WTC11 (cell line): ENCODE results near the gene CCR3. TPM values are rescaled to one million over a fixed set of nuclear protein-coding genes. Genes with fewer than 3 reads are reported as not detected.

ENCODE experiments used
- ATAC-seq: fragments of 200-7000 bp; cut with Tn5 transposase; 2 replicates; pipeline ENCODE4 v1.10.0; 2021; ENCODE audit warnings: mild to moderate bottlenecking, moderate library complexity
- CTCF ChIA-PET: fragments of 300-600 bp; sonication (Branson Sonifier 250); formaldehyde crosslinking; loops from one replicate; lab custom pipeline; 2021; ENCODE audit warnings: antibody characterized with exemption; lab: Charles Lee
- POLR2A ChIA-PET: fragments of 350-600 bp; sonication (Branson Sonifier 250); formaldehyde crosslinking; loops from one replicate; lab custom pipeline; 2021; ENCODE audit warnings: antibody characterized with exemption; lab: Charles Lee
- DNase-seq: peaks from one replicate; pipeline ENCODE4 v3.0.0; 2021; ENCODE audit warnings: low spot score
- H3K27ac Mint-ChIP-seq: 2 replicates; pipeline ENCODE4 v1.8.0; 2021; ENCODE audit warnings: mixed read lengths
- H3K27me3 Mint-ChIP-seq: 2 replicates; pipeline ENCODE4 v1.8.0; 2021; ENCODE audit warnings: low read depth, mild to moderate bottlenecking, moderate library complexity, mixed read lengths
- H3K36me3 Mint-ChIP-seq: 2 replicates; pipeline ENCODE4 v1.8.0; 2021; ENCODE audit warnings: mixed read lengths
- H3K4me1 Mint-ChIP-seq: 2 replicates; pipeline ENCODE4 v1.8.0; 2022; ENCODE audit warnings: mixed read lengths
- H3K4me3 Mint-ChIP-seq: 2 replicates; pipeline ENCODE4 v1.8.0; 2021; ENCODE audit warnings: mild to moderate bottlenecking, moderate library complexity, mixed read lengths
- H3K9me3 Mint-ChIP-seq: 2 replicates; pipeline ENCODE4 v1.8.0; 2021; ENCODE audit warnings: mixed read lengths
- EMX1 ChIP-seq: fragments of 250-450 bp; sonication (Bioruptor Pico); IDR thresholded peaks from 2 replicates; pipeline ENCODE4 v1.8.0; 2021; ENCODE audit warnings: mild to moderate bottlenecking
- ESRRA ChIP-seq: sonication (generic); formaldehyde crosslinking; IDR thresholded peaks from 2 replicates; pipeline ENCODE4 v1.8.1; 2022; ENCODE audit warnings: mild to moderate bottlenecking, missing genetic modification reagents, borderline replicate concordance
- FOXJ3 ChIP-seq: sonication (generic); formaldehyde crosslinking; IDR thresholded peaks from 2 replicates; pipeline ENCODE4 v1.9.0; 2021; ENCODE audit warnings: missing genetic modification reagents, mild to moderate bottlenecking, borderline replicate concordance
- GABPB1 ChIP-seq: sonication (generic); formaldehyde crosslinking; IDR thresholded peaks from 2 replicates; pipeline ENCODE4 v1.8.1; 2023; ENCODE audit warnings: mild to moderate bottlenecking, missing genetic modification reagents
- JAZF1 ChIP-seq: fragments of 250-450 bp; sonication (Bioruptor Pico); IDR thresholded peaks from 2 replicates; pipeline ENCODE4 v1.9.0; 2021; ENCODE audit warnings: moderate library complexity, mild to moderate bottlenecking, inconsistent platforms
- KAT7 ChIP-seq: sonication (generic); formaldehyde crosslinking; IDR thresholded peaks from 2 replicates; pipeline ENCODE4 v1.8.1; 2023; ENCODE audit warnings: missing genetic modification reagents, mild to moderate bottlenecking, borderline replicate concordance
- MXD4 ChIP-seq: fragments of 250-450 bp; sonication (Bioruptor Pico); IDR thresholded peaks from 2 replicates; pipeline ENCODE4 v1.8.0; 2021; ENCODE audit warnings: mild to moderate bottlenecking, moderate library complexity, borderline replicate concordance
- NR1H2 ChIP-seq: sonication (generic); formaldehyde crosslinking; IDR thresholded peaks from 2 replicates; pipeline ENCODE4 v1.9.0; 2021; ENCODE audit warnings: mild to moderate bottlenecking, moderate library complexity, missing genetic modification reagents
- SMAD4 ChIP-seq: sonication (generic); formaldehyde crosslinking; IDR thresholded peaks from 2 replicates; pipeline ENCODE4 v1.8.0; 2022; ENCODE audit warnings: mild to moderate bottlenecking, missing genetic modification reagents
- ZNF219 ChIP-seq: sonication (generic); formaldehyde crosslinking; IDR thresholded peaks from 2 replicates; pipeline ENCODE4 v1.8.0; 2023; ENCODE audit warnings: missing genetic modification reagents, mild to moderate bottlenecking, borderline replicate concordance
- ZNF317 ChIP-seq: sonication (generic); formaldehyde crosslinking; IDR thresholded peaks from 2 replicates; pipeline ENCODE4 v1.8.1; 2023; ENCODE audit warnings: low read depth, mild to moderate bottlenecking, moderate library complexity, missing genetic modification reagents, borderline replicate concordance
- total RNA-seq: library from RNA; stranded (reverse); gene quantifications from 3 replicates; pipeline ENCODE4 v1.2.3, GENCODE V29; 2021
- TF ChIP-seq, protein P1 (sequence below): sonication (generic); formaldehyde crosslinking; IDR thresholded peaks from 2 replicates; pipeline ENCODE4 v1.8.1; 2022; ENCODE audit warnings: missing genetic modification reagents, borderline replicate concordance
- TF ChIP-seq, protein P2 (sequence below): sonication (generic); formaldehyde crosslinking; conservative IDR thresholded peaks from 2 replicates; pipeline ENCODE4 v1.8.1; 2023; ENCODE audit warnings: mild to moderate bottlenecking, low read depth, missing genetic modification reagents, moderate library complexity
- TF ChIP-seq, protein P3 (sequence below): sonication (generic); formaldehyde crosslinking; IDR thresholded peaks from 2 replicates; pipeline ENCODE4 v1.8.0; 2022; ENCODE audit warnings: missing genetic modification reagents
- TF ChIP-seq, protein P4 (sequence below): sonication (generic); formaldehyde crosslinking; IDR thresholded peaks from 2 replicates; pipeline ENCODE4 v1.8.0; 2023; ENCODE audit warnings: missing genetic modification reagents
- TF ChIP-seq, protein P5 (sequence below): sonication (generic); formaldehyde crosslinking; IDR thresholded peaks from 2 replicates; pipeline ENCODE4 v1.8.1; 2023; ENCODE audit warnings: mild to moderate bottlenecking, missing genetic modification reagents
- TF ChIP-seq, protein P6 (sequence below): sonication (generic); formaldehyde crosslinking; IDR thresholded peaks from 2 replicates; pipeline ENCODE4 v1.8.0; 2022; ENCODE audit warnings: mild to moderate bottlenecking, missing genetic modification reagents

The CCR3 gene
- total RNA-seq, 1 experiment from 2014 or later = not detected

DNA sequence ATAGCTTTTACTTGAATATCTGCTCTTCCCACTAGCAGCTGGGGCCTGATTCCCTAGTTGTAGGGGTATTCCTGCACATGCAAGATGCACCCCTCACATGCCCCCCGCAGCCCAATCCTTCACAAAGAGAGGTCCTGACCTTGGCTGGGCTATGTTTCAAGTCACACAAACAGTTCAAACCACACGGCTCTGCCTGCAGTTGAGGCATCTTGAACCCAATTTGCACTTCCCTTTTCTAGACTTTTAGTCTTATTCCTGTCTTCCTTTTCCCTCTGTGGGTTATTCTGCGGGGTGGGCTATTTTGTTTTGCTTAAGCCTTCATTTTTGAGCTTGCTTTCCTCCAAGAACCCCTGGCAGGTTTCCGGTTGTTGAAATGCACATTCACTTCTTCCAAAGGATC lies 20.9 kb upstream of the CCR3 start:
- H3K4me1 Mint-ChIP-seq = no peaks in the 10 kb centered on the region
- TF ChIP-seq, protein P1, sequence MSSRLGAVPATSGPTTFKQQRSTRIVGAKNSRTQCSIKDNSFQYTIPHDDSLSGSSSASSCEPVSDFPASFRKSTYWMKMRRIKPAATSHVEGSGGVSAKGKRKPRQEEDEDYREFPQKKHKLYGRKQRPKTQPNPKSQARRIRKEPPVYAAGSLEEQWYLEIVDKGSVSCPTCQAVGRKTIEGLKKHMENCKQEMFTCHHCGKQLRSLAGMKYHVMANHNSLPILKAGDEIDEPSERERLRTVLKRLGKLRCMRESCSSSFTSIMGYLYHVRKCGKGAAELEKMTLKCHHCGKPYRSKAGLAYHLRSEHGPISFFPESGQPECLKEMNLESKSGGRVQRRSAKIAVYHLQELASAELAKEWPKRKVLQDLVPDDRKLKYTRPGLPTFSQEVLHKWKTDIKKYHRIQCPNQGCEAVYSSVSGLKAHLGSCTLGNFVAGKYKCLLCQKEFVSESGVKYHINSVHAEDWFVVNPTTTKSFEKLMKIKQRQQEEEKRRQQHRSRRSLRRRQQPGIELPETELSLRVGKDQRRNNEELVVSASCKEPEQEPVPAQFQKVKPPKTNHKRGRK = no peak
- TF ChIP-seq EMX1 (CRISPR knock-in tag) (no peak), MXD4 (CRISPR knock-in tag) (no peak), JAZF1 (no peak), ZNF317 (CRISPR knock-in tag) (no peak), ZNF219 (CRISPR knock-in tag) (no peak), GABPB1 (CRISPR knock-in tag) (no peak)
- TF ChIP-seq, protein P2, sequence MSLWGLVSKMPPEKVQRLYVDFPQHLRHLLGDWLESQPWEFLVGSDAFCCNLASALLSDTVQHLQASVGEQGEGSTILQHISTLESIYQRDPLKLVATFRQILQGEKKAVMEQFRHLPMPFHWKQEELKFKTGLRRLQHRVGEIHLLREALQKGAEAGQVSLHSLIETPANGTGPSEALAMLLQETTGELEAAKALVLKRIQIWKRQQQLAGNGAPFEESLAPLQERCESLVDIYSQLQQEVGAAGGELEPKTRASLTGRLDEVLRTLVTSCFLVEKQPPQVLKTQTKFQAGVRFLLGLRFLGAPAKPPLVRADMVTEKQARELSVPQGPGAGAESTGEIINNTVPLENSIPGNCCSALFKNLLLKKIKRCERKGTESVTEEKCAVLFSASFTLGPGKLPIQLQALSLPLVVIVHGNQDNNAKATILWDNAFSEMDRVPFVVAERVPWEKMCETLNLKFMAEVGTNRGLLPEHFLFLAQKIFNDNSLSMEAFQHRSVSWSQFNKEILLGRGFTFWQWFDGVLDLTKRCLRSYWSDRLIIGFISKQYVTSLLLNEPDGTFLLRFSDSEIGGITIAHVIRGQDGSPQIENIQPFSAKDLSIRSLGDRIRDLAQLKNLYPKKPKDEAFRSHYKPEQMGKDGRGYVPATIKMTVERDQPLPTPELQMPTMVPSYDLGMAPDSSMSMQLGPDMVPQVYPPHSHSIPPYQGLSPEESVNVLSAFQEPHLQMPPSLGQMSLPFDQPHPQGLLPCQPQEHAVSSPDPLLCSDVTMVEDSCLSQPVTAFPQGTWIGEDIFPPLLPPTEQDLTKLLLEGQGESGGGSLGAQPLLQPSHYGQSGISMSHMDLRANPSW (CRISPR knock-in tag) = no peak
- ATAC-seq (no peak), DNase-seq (no peak)
- H3K27me3 Mint-ChIP-seq = peaks cover 3% of the 10 kb centered on the region; the same call in 1 of the 2 replicates
- H3K4me3 Mint-ChIP-seq = no peak overlapping the region
- no peak overlapping the region for H3K27ac Mint-ChIP-seq
- H3K36me3 Mint-ChIP-seq = no peaks in the 10 kb centered on the region; the same call in 1 of the 2 replicates
- peaks cover 21% of the 10 kb centered on the region for H3K9me3 Mint-ChIP-seq
- POLR2A ChIA-PET = no interaction called here
- CTCF ChIA-PET = interaction anchor here (1.1 to 1.8 kb wide), 2 partner anchors 13 to 157 kb away, joined by 3 to 6 read pairs; partner anchors contain the start of gene CCR1

DNA sequence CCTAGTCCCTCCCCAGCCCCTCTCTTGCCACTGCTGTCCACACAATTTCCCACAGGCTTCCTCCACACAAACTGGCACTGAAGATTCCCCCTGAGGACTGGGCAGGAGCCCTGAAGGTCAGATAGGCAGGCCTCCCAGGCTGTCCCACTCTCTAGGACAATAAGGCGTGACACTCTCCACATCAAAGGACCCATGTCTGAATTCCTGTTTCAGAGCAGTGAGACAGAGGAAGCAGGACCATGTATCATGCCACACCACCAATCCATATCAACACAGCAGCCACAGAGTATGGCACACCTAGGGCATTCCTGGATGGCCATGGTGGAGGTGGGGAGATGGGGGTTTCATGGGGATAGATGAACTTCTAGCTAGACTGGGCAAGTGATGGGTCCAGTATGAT lies 20.3 kb upstream of the CCR3 start:
- Mint-ChIP-seq H3K27me3 (peaks cover 3% of the 10 kb centered on the region; the same call in 1 of the 2 replicates), H3K9me3 (peaks cover 24% of the 10 kb centered on the region), H3K27ac (no peak overlapping the region), H3K4me1 (no peaks in the 10 kb centered on the region)
- no peak for ATAC-seq
- TF ChIP-seq KAT7 (CRISPR knock-in tag) = no peak
- TF ChIP-seq, protein P1 = no peak
- no peak for TF ChIP-seq MXD4 (CRISPR knock-in tag)
- TF ChIP-seq, protein P3, sequence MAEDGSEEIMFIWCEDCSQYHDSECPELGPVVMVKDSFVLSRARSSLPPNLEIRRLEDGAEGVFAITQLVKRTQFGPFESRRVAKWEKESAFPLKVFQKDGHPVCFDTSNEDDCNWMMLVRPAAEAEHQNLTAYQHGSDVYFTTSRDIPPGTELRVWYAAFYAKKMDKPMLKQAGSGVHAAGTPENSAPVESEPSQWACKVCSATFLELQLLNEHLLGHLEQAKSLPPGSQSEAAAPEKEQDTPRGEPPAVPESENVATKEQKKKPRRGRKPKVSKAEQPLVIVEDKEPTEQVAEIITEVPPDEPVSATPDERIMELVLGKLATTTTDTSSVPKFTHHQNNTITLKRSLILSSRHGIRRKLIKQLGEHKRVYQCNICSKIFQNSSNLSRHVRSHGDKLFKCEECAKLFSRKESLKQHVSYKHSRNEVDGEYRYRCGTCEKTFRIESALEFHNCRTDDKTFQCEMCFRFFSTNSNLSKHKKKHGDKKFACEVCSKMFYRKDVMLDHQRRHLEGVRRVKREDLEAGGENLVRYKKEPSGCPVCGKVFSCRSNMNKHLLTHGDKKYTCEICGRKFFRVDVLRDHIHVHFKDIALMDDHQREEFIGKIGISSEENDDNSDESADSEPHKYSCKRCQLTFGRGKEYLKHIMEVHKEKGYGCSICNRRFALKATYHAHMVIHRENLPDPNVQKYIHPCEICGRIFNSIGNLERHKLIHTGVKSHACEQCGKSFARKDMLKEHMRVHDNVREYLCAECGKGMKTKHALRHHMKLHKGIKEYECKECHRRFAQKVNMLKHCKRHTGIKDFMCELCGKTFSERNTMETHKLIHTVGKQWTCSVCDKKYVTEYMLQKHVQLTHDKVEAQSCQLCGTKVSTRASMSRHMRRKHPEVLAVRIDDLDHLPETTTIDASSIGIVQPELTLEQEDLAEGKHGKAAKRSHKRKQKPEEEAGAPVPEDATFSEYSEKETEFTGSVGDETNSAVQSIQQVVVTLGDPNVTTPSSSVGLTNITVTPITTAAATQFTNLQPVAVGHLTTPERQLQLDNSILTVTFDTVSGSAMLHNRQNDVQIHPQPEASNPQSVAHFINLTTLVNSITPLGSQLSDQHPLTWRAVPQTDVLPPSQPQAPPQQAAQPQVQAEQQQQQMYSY (CRISPR knock-in tag) = no peak
- TF ChIP-seq, protein P2 (CRISPR knock-in tag) = no peak
- TF ChIP-seq SMAD4 = no peak
- TF ChIP-seq, protein P4, sequence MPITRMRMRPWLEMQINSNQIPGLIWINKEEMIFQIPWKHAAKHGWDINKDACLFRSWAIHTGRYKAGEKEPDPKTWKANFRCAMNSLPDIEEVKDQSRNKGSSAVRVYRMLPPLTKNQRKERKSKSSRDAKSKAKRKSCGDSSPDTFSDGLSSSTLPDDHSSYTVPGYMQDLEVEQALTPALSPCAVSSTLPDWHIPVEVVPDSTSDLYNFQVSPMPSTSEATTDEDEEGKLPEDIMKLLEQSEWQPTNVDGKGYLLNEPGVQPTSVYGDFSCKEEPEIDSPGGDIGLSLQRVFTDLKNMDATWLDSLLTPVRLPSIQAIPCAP (CRISPR knock-in tag) = no peak
- TF ChIP-seq ZNF317 (CRISPR knock-in tag) = no peak
- no peak for TF ChIP-seq ZNF219 (CRISPR knock-in tag)
- TF ChIP-seq FOXJ3 (CRISPR knock-in tag) = no peak
- TF ChIP-seq, protein P5, sequence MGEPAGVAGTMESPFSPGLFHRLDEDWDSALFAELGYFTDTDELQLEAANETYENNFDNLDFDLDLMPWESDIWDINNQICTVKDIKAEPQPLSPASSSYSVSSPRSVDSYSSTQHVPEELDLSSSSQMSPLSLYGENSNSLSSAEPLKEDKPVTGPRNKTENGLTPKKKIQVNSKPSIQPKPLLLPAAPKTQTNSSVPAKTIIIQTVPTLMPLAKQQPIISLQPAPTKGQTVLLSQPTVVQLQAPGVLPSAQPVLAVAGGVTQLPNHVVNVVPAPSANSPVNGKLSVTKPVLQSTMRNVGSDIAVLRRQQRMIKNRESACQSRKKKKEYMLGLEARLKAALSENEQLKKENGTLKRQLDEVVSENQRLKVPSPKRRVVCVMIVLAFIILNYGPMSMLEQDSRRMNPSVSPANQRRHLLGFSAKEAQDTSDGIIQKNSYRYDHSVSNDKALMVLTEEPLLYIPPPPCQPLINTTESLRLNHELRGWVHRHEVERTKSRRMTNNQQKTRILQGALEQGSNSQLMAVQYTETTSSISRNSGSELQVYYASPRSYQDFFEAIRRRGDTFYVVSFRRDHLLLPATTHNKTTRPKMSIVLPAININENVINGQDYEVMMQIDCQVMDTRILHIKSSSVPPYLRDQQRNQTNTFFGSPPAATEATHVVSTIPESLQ (CRISPR knock-in tag) = no peak
- no peak for TF ChIP-seq ESRRA (CRISPR knock-in tag)
- TF ChIP-seq, protein P6, sequence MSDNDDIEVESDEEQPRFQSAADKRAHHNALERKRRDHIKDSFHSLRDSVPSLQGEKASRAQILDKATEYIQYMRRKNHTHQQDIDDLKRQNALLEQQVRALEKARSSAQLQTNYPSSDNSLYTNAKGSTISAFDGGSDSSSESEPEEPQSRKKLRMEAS (CRISPR knock-in tag) = no peak
- TF ChIP-seq NR1H2 (CRISPR knock-in tag) = no peak
- TF ChIP-seq, all 79 proteins: peak for 0
- Mint-ChIP-seq H3K36me3 (no peaks in the 10 kb centered on the region; the same call in 1 of the 2 replicates), H3K4me3 (no peak overlapping the region)
- DNase-seq = no peak
- POLR2A ChIA-PET = no interaction called here
- CTCF ChIA-PET = interaction anchor here (1.1 to 1.8 kb wide), 2 partner anchors 13 to 156 kb away, joined by 3 to 6 read pairs; partner anchors contain the start of gene CCR1
